Gastrocnemius medialis (tissue), 4 donors: ENCODE results near the gene CTDSPL. TPM values are rescaled to one million over a fixed set of nuclear protein-coding genes. Genes with fewer than 3 reads are reported as not detected.

Experiments used
- ATAC-seq, 2 donors: fragments of 150-250 bp; one replicate each; pipeline ENCODE4 v1.9.1; 2016
- DNase-seq, 2 donors: peaks; one replicate each; pipeline ENCODE4 v3.0.0-alpha.2; 2019
- H3K27ac ChIP-seq, 4 donors: fragments of 200-600 bp; sonication (generic); 1 replicate in 1 of 4; 2 replicates in 3 of 4; pipeline ENCODE4 v1.5.1; 2016 to 2018; ENCODE audit warnings: mild to moderate bottlenecking in 2 of 4, moderate library complexity in 1 of 4
- H3K27me3 ChIP-seq, 3 donors: fragments of 200-600 bp; sonication (generic) in 2 of 3; 1 replicate in 1 of 3; 2 replicates in 2 of 3; pipeline versions ENCODE4 v1.5.1 to v1.6.0; 2016 to 2019; ENCODE audit warnings: mild to moderate bottlenecking in 1 of 3, moderate library complexity in 1 of 3
- H3K36me3 ChIP-seq, 2 donors: fragments of 200-600 bp; sonication (generic) in 1 of 2; one replicate each; pipeline ENCODE4 v1.5.1; 2017 to 2018
- H3K4me1 ChIP-seq, 2 donors: fragments of 200-600 bp; sonication (generic) in 1 of 2; one replicate each; pipeline ENCODE4 v1.5.1; 2016 to 2017; ENCODE audit warnings: mild to moderate bottlenecking in 2 of 2
- H3K4me3 ChIP-seq, 4 donors: fragments of 200-600 bp; sonication (generic) in 3 of 4; 1 replicate in 1 of 4; 2 replicates in 3 of 4; pipeline ENCODE4 v1.5.1; 2016 to 2019; ENCODE audit warnings: mild to moderate bottlenecking in 2 of 4
- H3K9me3 ChIP-seq, 3 donors: fragments of 200-600 bp; sonication (generic) in 2 of 3; 1 replicate in 1 of 3; 2 replicates in 2 of 3; pipeline ENCODE4 v1.5.1; 2016 to 2019
- POLR2A ChIP-seq, 2 donors: fragments of 450-650 bp; IDR thresholded peaks; one replicate each; pipeline ENCODE4 v1.6.1; 2017; ENCODE audit warnings: antibody characterized with exemption in 2 of 2, mild to moderate bottlenecking in 2 of 2, moderate library complexity in 2 of 2
- in situ Hi-C, 4 donors: fragments of 200-750 bp; cut with MboI; loops; one replicate each; pipeline versions ENCODE4 v1.15.0 to v1.8.0; 2017; ENCODE audit warnings: low sequenced_read_pairs in 4 of 4
- intact Hi-C: fragments of 100-400 bp; cut with DNase I; formaldehyde crosslinking; loops from one replicate; pipeline ENCODE4 v1.15.1; 2023; ENCODE audit warnings: low total_unique reads
- total RNA-seq, 4 donors: library from RNA; depleted of rRNA; stranded (reverse); fragments of >200 nt; gene quantifications; one replicate each; pipeline versions ENCODE4 v1.1.0 to v1.2.3, GENCODE V29; 2016
- TF ChIP-seq, protein P1 (sequence below), 5 experiments: fragments of 450-650 bp in 3 of 5; fragments of 200-600 bp in 2 of 5; sonication (generic) in 2 of 5; IDR thresholded peaks in 4 of 5; conservative IDR thresholded peaks in 1 of 5; 1 replicate in 4 of 5; 2 replicates in 1 of 5; pipeline ENCODE4 v1.5.1; 2016 to 2019; ENCODE audit warnings: antibody characterized with exemption in 5 of 5, mild to moderate bottlenecking in 3 of 5, moderate library complexity in 3 of 5

Gene CTDSPL
- total RNA-seq, 4 donors from 2014 or later = 12.1 to 23.1 (median 14.6) TPM

DNA sequence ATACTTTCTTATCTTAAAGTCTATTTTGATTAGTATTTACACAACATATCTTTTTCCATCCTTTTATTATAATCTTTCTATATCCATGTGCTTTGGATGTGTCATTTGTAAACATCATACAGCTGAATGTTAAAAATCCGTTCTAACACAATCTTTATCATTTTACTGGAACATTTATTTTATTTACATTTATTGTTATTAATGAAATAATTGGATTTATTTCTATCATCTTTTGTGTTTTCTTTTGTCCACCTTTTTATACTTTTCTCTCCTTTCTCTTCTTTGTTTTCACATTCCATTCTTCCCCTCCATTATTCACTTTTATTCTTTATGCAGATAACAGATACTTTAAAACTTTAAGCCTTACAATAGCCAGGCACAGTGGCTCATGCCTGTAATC is 34.7 kb upstream of the CTDSPL start:
- Histone ChIP-seq H3K27ac (no peak overlapping the region), H3K9me3 (no peaks in the 10 kb centered on the region), H3K27me3 (no peaks in the 10 kb centered on the region), H3K36me3 (no peaks in the 10 kb centered on the region), H3K4me1 (no peaks in the 10 kb centered on the region), H3K4me3 (no peak overlapping the region)
- intact Hi-C loops = no loop called here
- TF ChIP-seq, protein P1, sequence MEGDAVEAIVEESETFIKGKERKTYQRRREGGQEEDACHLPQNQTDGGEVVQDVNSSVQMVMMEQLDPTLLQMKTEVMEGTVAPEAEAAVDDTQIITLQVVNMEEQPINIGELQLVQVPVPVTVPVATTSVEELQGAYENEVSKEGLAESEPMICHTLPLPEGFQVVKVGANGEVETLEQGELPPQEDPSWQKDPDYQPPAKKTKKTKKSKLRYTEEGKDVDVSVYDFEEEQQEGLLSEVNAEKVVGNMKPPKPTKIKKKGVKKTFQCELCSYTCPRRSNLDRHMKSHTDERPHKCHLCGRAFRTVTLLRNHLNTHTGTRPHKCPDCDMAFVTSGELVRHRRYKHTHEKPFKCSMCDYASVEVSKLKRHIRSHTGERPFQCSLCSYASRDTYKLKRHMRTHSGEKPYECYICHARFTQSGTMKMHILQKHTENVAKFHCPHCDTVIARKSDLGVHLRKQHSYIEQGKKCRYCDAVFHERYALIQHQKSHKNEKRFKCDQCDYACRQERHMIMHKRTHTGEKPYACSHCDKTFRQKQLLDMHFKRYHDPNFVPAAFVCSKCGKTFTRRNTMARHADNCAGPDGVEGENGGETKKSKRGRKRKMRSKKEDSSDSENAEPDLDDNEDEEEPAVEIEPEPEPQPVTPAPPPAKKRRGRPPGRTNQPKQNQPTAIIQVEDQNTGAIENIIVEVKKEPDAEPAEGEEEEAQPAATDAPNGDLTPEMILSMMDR (IDR thresholded peaks at IDR 0.05 in 4 of 5, conservative IDR thresholded peaks at IDR 0.05 in 1 of 5) = no peak
- no peak for TF ChIP-seq POLR2A (IDR thresholded peaks at IDR 0.05)
- in situ Hi-C loops = no loop called here
- no peak for ATAC-seq
- no peak for DNase-seq

DNA sequence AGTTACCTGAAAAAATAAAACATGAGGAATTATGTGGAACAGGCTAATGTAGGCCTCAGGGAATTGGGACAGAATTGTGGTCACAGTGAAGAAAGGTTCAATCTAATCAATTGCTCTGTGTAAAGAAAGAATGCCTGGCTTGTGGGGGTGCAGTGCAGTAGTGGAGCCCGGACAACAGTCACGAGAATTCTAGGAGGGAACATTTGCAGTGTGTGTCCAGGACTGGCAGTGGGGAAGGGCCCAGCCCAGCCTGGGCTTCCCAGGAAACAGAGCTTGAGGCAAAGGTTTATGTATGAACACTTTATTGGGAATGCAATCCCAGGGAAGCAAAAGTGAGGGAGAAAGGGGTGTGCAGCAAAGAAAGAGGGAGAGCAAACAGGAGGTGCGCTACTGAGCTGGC is 29.2 kb upstream of the CTDSPL start:
- DNase-seq (no peak), ATAC-seq (no peak)
- no peaks in the 10 kb centered on the region for H3K36me3 ChIP-seq

DNA sequence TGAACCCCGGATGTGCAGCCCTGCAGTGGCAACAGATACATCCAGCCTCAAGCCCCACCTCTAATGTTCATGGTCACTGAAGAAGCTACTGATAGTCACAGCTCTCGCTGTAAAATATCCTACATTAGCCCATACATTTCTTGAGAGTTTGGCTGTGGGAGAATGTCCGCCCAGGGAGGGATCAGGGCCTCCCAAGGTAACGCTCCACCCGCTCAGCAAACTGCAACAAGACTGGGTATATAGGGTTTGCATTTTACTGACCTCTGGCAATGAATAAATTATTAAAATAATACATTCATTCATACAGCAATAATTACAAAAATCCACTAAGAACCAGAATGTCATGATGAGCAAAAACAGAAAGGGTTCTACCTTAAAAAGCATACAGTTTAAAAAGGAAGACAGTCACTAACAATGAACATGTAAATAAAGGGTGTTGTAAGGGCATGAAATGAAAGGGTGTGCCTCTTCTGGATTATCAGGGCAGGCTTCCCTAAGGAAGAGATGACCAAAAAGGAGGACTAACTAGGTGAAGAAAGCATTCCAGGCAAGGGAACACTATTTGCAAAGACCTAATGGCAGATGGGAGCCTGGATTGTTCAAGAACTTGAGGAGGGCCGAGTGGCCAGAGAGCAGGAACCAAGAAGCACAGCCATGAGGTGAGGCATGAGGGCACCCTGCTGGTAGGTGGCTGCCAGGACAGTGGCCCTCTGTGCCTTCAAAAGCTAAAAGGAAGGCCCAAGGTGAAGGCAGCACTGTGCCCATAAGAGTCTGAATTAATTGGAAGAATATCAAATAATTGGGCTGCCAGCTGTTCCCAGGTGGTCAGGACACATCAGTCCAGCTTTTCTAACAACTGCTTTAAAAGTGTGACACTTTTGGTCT is 28.1 kb upstream of the CTDSPL start:
- intact Hi-C loops = no loop called here
- in situ Hi-C loops = no loop called here
- no peaks in the 10 kb centered on the region for H3K36me3 ChIP-seq
- no peaks in the 10 kb centered on the region for H3K9me3 ChIP-seq
- H3K4me3 ChIP-seq = no peak overlapping the region
- H3K4me1 ChIP-seq = no peaks in the 10 kb centered on the region
- H3K27ac ChIP-seq = no peak overlapping the region
- DNase-seq (no peak), ATAC-seq (no peak)
- H3K27me3 ChIP-seq = no peaks in the 10 kb centered on the region
- no peak for TF ChIP-seq POLR2A (IDR thresholded peaks at IDR 0.05)
- TF ChIP-seq, protein P1 (IDR thresholded peaks at IDR 0.05 in 4 of 5, conservative IDR thresholded peaks at IDR 0.05 in 1 of 5) = no peak

More for the DNA sequence above, 29.2 kb upstream of the CTDSPL start:
- in situ Hi-C loops (no loop called here), intact Hi-C loops (no loop called here)
- Histone ChIP-seq H3K9me3 (no peaks in the 10 kb centered on the region), H3K27ac (no peak overlapping the region), H3K4me3 (no peak overlapping the region), H3K27me3 (no peaks in the 10 kb centered on the region), H3K4me1 (no peaks in the 10 kb centered on the region)
- TF ChIP-seq, protein P1 (IDR thresholded peaks at IDR 0.05 in 4 of 5, conservative IDR thresholded peaks at IDR 0.05 in 1 of 5) = no peak
- TF ChIP-seq POLR2A (IDR thresholded peaks at IDR 0.05) = no peak

DNA sequence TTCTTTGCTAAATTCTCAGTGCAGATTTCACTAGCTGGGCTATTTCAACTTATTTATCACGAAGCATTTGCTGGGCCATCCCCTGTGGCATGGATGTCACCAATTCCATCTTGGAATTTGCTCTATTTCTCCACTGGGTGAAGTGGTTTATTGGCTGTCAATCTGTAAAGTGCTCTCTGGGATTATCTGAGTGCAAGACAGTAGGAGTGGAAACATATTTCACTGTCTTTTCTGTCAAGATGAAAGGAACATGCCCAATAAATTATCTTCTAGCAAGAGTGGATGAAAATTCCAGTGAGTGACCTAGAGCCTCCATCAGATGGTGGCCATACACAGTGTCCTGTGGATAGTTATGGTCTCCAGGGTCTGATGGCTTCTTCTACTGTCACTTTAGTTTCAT is 25.1 kb upstream of the CTDSPL start:
- intact Hi-C loops = no loop called here
- Histone ChIP-seq H3K27me3 (no peaks in the 10 kb centered on the region), H3K9me3 (no peaks in the 10 kb centered on the region), H3K27ac (no peak overlapping the region), H3K4me3 (no peak overlapping the region), H3K4me1 (no peaks in the 10 kb centered on the region), H3K36me3 (no peaks in the 10 kb centered on the region)
- TF ChIP-seq, protein P1 (IDR thresholded peaks at IDR 0.05 in 4 of 5, conservative IDR thresholded peaks at IDR 0.05 in 1 of 5) = no peak
- no peak for TF ChIP-seq POLR2A (IDR thresholded peaks at IDR 0.05)
- DNase-seq (no peak), ATAC-seq (no peak)
- in situ Hi-C loops = no loop called here
